H9 (cell line): ENCODE results near the gene TPM4. TPM values are rescaled to one million over a fixed set of nuclear protein-coding genes. Genes with fewer than 3 reads are reported as not detected.

Source experiments
- DNase-seq: peaks from one replicate; pipeline ENCODE4 v3.0.0-alpha.2; 2017
- H2AFZ ChIP-seq: one replicate; pipeline ENCODE4 v1.6.1; 2013; ENCODE audit warnings: mild to moderate bottlenecking, low read length, control low read depth, moderate library complexity
- H2AK5ac ChIP-seq: 2 replicates; pipeline ENCODE4 v1.6.1; 2013; ENCODE audit warnings: low read length, control low read depth, mixed read lengths; ENCODE audit not compliant: insufficient read length
- H2BK120ac ChIP-seq: one replicate; pipeline ENCODE4 v1.6.1; 2013; ENCODE audit warnings: low read depth, mild to moderate bottlenecking, low read length, control low read depth, inconsistent platforms; ENCODE audit not compliant: poor library complexity, severe bottlenecking
- H2BK12ac ChIP-seq: 2 replicates; pipeline ENCODE4 v1.6.1; 2013; ENCODE audit warnings: low read length, control low read depth, mixed read lengths, low read depth; ENCODE audit not compliant: insufficient read length
- H2BK15ac ChIP-seq: 2 replicates; pipeline ENCODE4 v1.6.1; 2013; ENCODE audit warnings: low read depth, low read length, control low read depth
- H2BK20ac ChIP-seq: one replicate; pipeline ENCODE4 v1.6.1; 2013; ENCODE audit warnings: low read depth, mild to moderate bottlenecking, low read length, control low read depth, inconsistent platforms; ENCODE audit not compliant: poor library complexity, severe bottlenecking
- H2BK5ac ChIP-seq: 2 replicates; pipeline ENCODE4 v1.6.1; 2013; ENCODE audit warnings: low read length, control low read depth, mixed read lengths; ENCODE audit not compliant: insufficient read length
- H3K14ac ChIP-seq: 2 replicates; pipeline ENCODE4 v1.6.1; 2013; ENCODE audit warnings: low read length, control low read depth; ENCODE audit not compliant: insufficient read depth
- H3K18ac ChIP-seq: 2 replicates; pipeline ENCODE4 v1.6.1; 2013; ENCODE audit warnings: low read depth, mild to moderate bottlenecking, mixed read lengths, low read length, control low read depth; ENCODE audit not compliant: insufficient read length
- H3K23ac ChIP-seq: 2 replicates; pipeline ENCODE4 v1.6.1; 2013; ENCODE audit warnings: low read length, control low read depth, mixed read lengths, low read depth; ENCODE audit not compliant: insufficient read length
- H3K23me2 ChIP-seq: 2 replicates; pipeline ENCODE4 v1.6.1; 2013; ENCODE audit warnings: low read depth, mild to moderate bottlenecking, mixed read lengths, low read length, control low read depth; ENCODE audit not compliant: insufficient read length, poor library complexity, severe bottlenecking
- H3K27ac ChIP-seq: 2 replicates; pipeline ENCODE4 v1.5.1; 2013; ENCODE audit warnings: low read length, control low read depth, mixed read lengths, low read depth; ENCODE audit not compliant: insufficient read length
- H3K27me3 ChIP-seq: 2 replicates; pipeline ENCODE4 v1.6.1; 2013; ENCODE audit warnings: low read length, control low read depth, inconsistent platforms; ENCODE audit not compliant: insufficient read depth
- H3K4ac ChIP-seq: 2 replicates; pipeline ENCODE4 v1.6.1; 2013; ENCODE audit warnings: low read depth, mild to moderate bottlenecking, control low read depth, inconsistent platforms, low read length, moderate library complexity
- H3K4me1 ChIP-seq: 2 replicates; pipeline ENCODE4 v1.6.1; 2013; ENCODE audit warnings: low read length, control low read depth, inconsistent platforms; ENCODE audit not compliant: insufficient read depth
- H3K4me2 ChIP-seq: 2 replicates; pipeline ENCODE4 v1.6.1; 2013; ENCODE audit warnings: low read length, control low read depth, mixed read lengths; ENCODE audit not compliant: insufficient read length, insufficient read depth
- H3K56ac ChIP-seq: 2 replicates; pipeline ENCODE4 v1.6.1; 2013; ENCODE audit warnings: low read depth, mild to moderate bottlenecking, mixed read lengths, low read length, control low read depth; ENCODE audit not compliant: insufficient read length
- H3K79me1 ChIP-seq: 2 replicates; pipeline ENCODE4 v1.6.1; 2013; ENCODE audit warnings: low read depth, mild to moderate bottlenecking, moderate library complexity, low read length, control low read depth, inconsistent platforms; ENCODE audit not compliant: insufficient read depth, poor library complexity, severe bottlenecking
- H3K79me2 ChIP-seq: 2 replicates; pipeline ENCODE4 v1.6.1; 2013; ENCODE audit warnings: low read length, control low read depth, inconsistent platforms; ENCODE audit not compliant: insufficient read depth
- H3K9ac ChIP-seq: 2 replicates; pipeline ENCODE4 v1.6.1; 2013; ENCODE audit warnings: low read length, control low read depth, mixed read lengths; ENCODE audit not compliant: insufficient read length; ENCODE audit errors: extremely low read depth
- H3K9me3 ChIP-seq: one replicate; pipeline ENCODE4 v1.6.1; 2013; ENCODE audit warnings: low read depth, low read length, inconsistent platforms; ENCODE audit not compliant: control insufficient read depth
- H3T11ph ChIP-seq: one replicate; pipeline ENCODE4 v1.6.1; 2013; ENCODE audit warnings: mild to moderate bottlenecking, low read length, control low read depth, inconsistent platforms
- H4K20me1 ChIP-seq: one replicate; pipeline ENCODE4 v1.6.1; 2013; ENCODE audit not compliant: control insufficient read depth, insufficient read length, insufficient read depth
- H4K5ac ChIP-seq: 2 replicates; pipeline ENCODE4 v1.6.1; 2013; ENCODE audit warnings: low read depth, mild to moderate bottlenecking, mixed read lengths, low read length, control low read depth; ENCODE audit not compliant: insufficient read length
- H4K8ac ChIP-seq: replicated peaks from 2 replicates; pipeline ENCODE4 v1.6.1; 2013; ENCODE audit warnings: low read length, control low read depth, mixed read lengths, low read depth; ENCODE audit not compliant: insufficient read length
- H4K91ac ChIP-seq: 2 replicates; pipeline ENCODE4 v1.6.1; 2013; ENCODE audit warnings: low read depth, mild to moderate bottlenecking, moderate library complexity, mixed read lengths, low read length, control low read depth; ENCODE audit not compliant: insufficient read length
- H3K27ac Mint-ChIP-seq, 3 experiments: 2 replicates in 2 of 3; 3 replicates in 1 of 3; pipeline ENCODE4 v1.8.0; 2020 to 2021; ENCODE audit warnings: mixed read lengths in 3 of 3, mild to moderate bottlenecking in 1 of 3, moderate library complexity in 1 of 3
- H3K27me3 Mint-ChIP-seq: 2 replicates; pipeline ENCODE4 v1.8.0; 2021; ENCODE audit warnings: low read depth, mild to moderate bottlenecking, moderate library complexity, mixed read lengths
- H3K36me3 Mint-ChIP-seq, 3 experiments: 2 replicates in 2 of 3; 3 replicates in 1 of 3; pipeline ENCODE4 v1.8.0; 2020 to 2021; ENCODE audit warnings: low read depth in 3 of 3, mixed read lengths in 3 of 3; ENCODE audit not compliant: insufficient read depth in 1 of 3
- H3K4me1 Mint-ChIP-seq, 2 experiments: 2 replicates each; pipeline ENCODE4 v1.8.0; 2020; ENCODE audit warnings: mixed read lengths in 2 of 2
- H3K4me3 Mint-ChIP-seq, 2 experiments: 2 replicates in 1 of 2; 3 replicates in 1 of 2; pipeline ENCODE4 v1.8.0; 2020 to 2021; ENCODE audit warnings: mild to moderate bottlenecking in 2 of 2, mixed read lengths in 2 of 2, moderate library complexity in 1 of 2
- H3K9me3 Mint-ChIP-seq, 2 experiments: 2 replicates in 1 of 2; 3 replicates in 1 of 2; pipeline ENCODE4 v1.8.0; 2020; ENCODE audit warnings: mild to moderate bottlenecking in 2 of 2, mixed read lengths in 2 of 2, moderate library complexity in 1 of 2
- WGBS: extraction: QIAGEN DNeasy Blood & Tissue Kit; methylation state at CpG from one replicate; pipeline ENCODE4 v1.1.7; 2013; ENCODE audit warnings: missing lambda C conversion rate, low lambda C conversion rate, mixed read lengths; ENCODE audit not compliant: insufficient read length; ENCODE audit errors: extremely low coverage; 5-methylcytosine and 5-hydroxymethylcytosine counted together
- total RNA-seq: library from RNA; stranded (reverse); gene quantifications from 2 replicates; pipeline ENCODE4 v1.2.1, GENCODE V29; 2021
- TF ChIP-seq, protein P1 (sequence below): fragments of 200-600 bp; sonication (generic); conservative IDR thresholded peaks from 3 replicates; pipeline ENCODE4 v1.8.0; 2021; ENCODE audit warnings: antibody characterized with exemption, mild to moderate bottlenecking

TPM4 gene
- total RNA-seq, 1 experiment from 2014 or later: 431 TPM

- Histone ChIP-seq H3T11ph (no peak overlapping the region), H2AK5ac (no peak overlapping the region), H2BK12ac (no peak overlapping the region), H3K4ac (no peak overlapping the region), H3K27ac (no peak overlapping the region), H3K9me3 (peaks cover 11% of the 10 kb centered on the region), H3K23ac (no peak overlapping the region), H4K5ac (no peak overlapping the region), H4K20me1 (no peaks in the 10 kb centered on the region), H2BK20ac (no peak overlapping the region), H3K56ac (no peak overlapping the region), H2BK15ac (no peak overlapping the region), H3K9ac (no peak overlapping the region), H3K23me2 (no peaks in the 10 kb centered on the region), H3K27me3 (no peaks in the 10 kb centered on the region), H3K18ac (no peak overlapping the region), H3K79me2 (no peaks in the 10 kb centered on the region), H3K14ac (no peak overlapping the region), H3K4me1 (no peaks in the 10 kb centered on the region), H2BK5ac (no peak overlapping the region), H2AFZ (no peak overlapping the region), H2BK120ac (no peak overlapping the region), H3K4me2 (no peak overlapping the region), H4K8ac (no peak overlapping the region), H4K91ac (no peak overlapping the region), H3K79me1 (no peaks in the 10 kb centered on the region)
- Mint-ChIP-seq H3K4me1 (no peaks in the 10 kb centered on the region), H3K27me3 (peaks cover 19% of the 10 kb centered on the region), H3K27ac (no peak overlapping the region), H3K4me3 (no peak overlapping the region), H3K36me3 (no peaks in the 10 kb centered on the region; a peak in 2 of 7 replicates), H3K9me3 (peaks cover 0 to 53% of the 10 kb centered on the region in 2 experiments; a peak in 4 of 5 replicates)
- TF ChIP-seq, protein P1, sequence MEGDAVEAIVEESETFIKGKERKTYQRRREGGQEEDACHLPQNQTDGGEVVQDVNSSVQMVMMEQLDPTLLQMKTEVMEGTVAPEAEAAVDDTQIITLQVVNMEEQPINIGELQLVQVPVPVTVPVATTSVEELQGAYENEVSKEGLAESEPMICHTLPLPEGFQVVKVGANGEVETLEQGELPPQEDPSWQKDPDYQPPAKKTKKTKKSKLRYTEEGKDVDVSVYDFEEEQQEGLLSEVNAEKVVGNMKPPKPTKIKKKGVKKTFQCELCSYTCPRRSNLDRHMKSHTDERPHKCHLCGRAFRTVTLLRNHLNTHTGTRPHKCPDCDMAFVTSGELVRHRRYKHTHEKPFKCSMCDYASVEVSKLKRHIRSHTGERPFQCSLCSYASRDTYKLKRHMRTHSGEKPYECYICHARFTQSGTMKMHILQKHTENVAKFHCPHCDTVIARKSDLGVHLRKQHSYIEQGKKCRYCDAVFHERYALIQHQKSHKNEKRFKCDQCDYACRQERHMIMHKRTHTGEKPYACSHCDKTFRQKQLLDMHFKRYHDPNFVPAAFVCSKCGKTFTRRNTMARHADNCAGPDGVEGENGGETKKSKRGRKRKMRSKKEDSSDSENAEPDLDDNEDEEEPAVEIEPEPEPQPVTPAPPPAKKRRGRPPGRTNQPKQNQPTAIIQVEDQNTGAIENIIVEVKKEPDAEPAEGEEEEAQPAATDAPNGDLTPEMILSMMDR: no peak
- no peak for DNase-seq
- WGBS: no CpG with 5 or more reads among the region's 18 CpGs
These were observed 37.2 kb upstream of the TPM4 start for GRCh38 chr19:16039081-16039480.
